ENCODE data around the gene PRPSAP1. TPM values are rescaled to one million over a fixed set of nuclear protein-coding genes. Genes with fewer than 3 reads are reported as not detected.

Gene PRPSAP1
- polyA plus RNA-seq, 3 donors: 45.8 to 58.2 (median 51.2) TPM

- H2AFZ ChIP-seq (ENCODE audit: insufficient read depth, low read depth, low read length, poor library complexity, severe bottlenecking): no peak overlapping the region
- peaks cover 5% of the 10 kb centered on the region for H3K4me1 Mint-ChIP-seq
- H3K27ac ChIP-seq (ENCODE audit: low read depth in 1 of 2, low read length in 2 of 2): no peak overlapping the region
- no peaks in the 10 kb centered on the region for H3K79me2 ChIP-seq (ENCODE audit: insufficient read depth, low read length)
- peaks cover 0 to 2% (median 0%) of the 10 kb centered on the region in 7 donors for H3K9me3 Mint-ChIP-seq
- no peaks in the 10 kb centered on the region for H3K9me3 ChIP-seq (replicated peaks in 1 of 2; ENCODE audit: control insufficient read depth in 1 of 2, insufficient read depth in 1 of 2, low read length in 2 of 2)
- H3K27ac Mint-ChIP-seq: no peak overlapping the region
- 98% methylated on average over 21 of the region's 21 CpGs for WGBS (ENCODE audit: insufficient coverage)
- H3K27me3 ChIP-seq (ENCODE audit: control insufficient read depth in 2 of 2, insufficient read depth in 2 of 2, low read length in 2 of 2): peaks cover 0 to 2% of the 10 kb centered on the region in 2 donors
- TF ChIP-seq CTCF (IDR thresholded peaks at IDR 0.05): no peak
- peaks cover 17% of the 10 kb centered on the region for H4K20me1 ChIP-seq (ENCODE audit: insufficient read depth, low read length)
- H3K36me3 Mint-ChIP-seq: peaks cover 41 to 71% of the 10 kb centered on the region in 2 donors
- DNase-seq: peak in 1 of 3 donors; percentile 4
- H3K36me3 ChIP-seq (replicated peaks in 1 of 2; ENCODE audit: control insufficient read depth in 1 of 2, insufficient read depth in 2 of 2, low read length in 2 of 2): peaks cover 32 to 55% of the 10 kb centered on the region in 2 donors
- H3K4me3 Mint-ChIP-seq: no peak overlapping the region
- peaks cover 0 to 1% (median 0%) of the 10 kb centered on the region in 3 donors for H3K27me3 Mint-ChIP-seq (ENCODE audit: low read depth in 3 of 3)
- H3K4me3 ChIP-seq (replicated peaks in 1 of 3; ENCODE audit: low read depth in 2 of 3, low read length in 3 of 3): no peak overlapping the region
- H3K9ac ChIP-seq (ENCODE audit: insufficient read depth, low read length, poor library complexity, severe bottlenecking): no peak overlapping the region
- H3K4me1 ChIP-seq (ENCODE audit: control insufficient read depth in 1 of 2, insufficient read depth in 2 of 2, low read length in 2 of 2): peaks cover 1 to 2% of the 10 kb centered on the region in 2 donors
- no peak overlapping the region for H3K4me2 ChIP-seq (replicated peaks; ENCODE audit: extremely low read depth, low read length, poor library complexity, severe bottlenecking)
- intact Hi-C loops (cut with micrococcal nuclease): no loop called here
Measured at GRCh38 chr17:76391200-76391715, 37.5 kb upstream of the PRPSAP1 start.

DNA sequence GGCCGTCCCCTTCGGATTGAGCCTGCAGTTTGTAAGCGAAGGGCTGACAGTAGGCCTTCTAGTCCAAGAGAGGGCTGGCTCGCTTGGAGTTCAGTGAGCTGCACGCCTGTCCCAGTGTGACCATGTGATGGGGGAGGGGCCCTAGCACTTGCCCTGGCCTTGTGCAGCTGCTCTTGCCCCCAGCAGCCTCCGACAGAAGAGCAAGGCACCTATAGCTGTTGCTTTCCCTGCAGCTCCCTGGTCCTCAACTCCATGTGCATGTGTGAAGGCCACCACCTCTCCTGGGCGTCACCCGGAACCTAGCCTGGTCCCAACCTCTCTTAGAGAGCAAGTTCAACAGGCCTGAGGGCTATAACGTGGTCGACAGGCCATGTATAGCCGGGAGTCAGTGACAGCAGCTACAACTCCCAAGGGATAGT lies 36.3 kb upstream of the PRPSAP1 start:
- Histone ChIP-seq H3K4me2 (replicated peaks; ENCODE audit: extremely low read depth, low read length, poor library complexity, severe bottlenecking) (no peak overlapping the region), H4K20me1 (ENCODE audit: insufficient read depth, low read length) (peaks cover 27% of the 10 kb centered on the region), H3K4me3 (replicated peaks in 1 of 3; ENCODE audit: low read depth in 2 of 3, low read length in 3 of 3) (no peak overlapping the region), H3K36me3 (replicated peaks in 1 of 2; ENCODE audit: control insufficient read depth in 1 of 2, insufficient read depth in 2 of 2, low read length in 2 of 2) (peaks cover 22 to 43% of the 10 kb centered on the region in 2 donors), H3K4me1 (ENCODE audit: control insufficient read depth in 1 of 2, insufficient read depth in 2 of 2, low read length in 2 of 2) (peaks cover 13 to 14% of the 10 kb centered on the region in 2 donors), H3K79me2 (ENCODE audit: insufficient read depth, low read length) (no peaks in the 10 kb centered on the region), H3K9me3 (replicated peaks in 1 of 2; ENCODE audit: control insufficient read depth in 1 of 2, insufficient read depth in 1 of 2, low read length in 2 of 2) (no peaks in the 10 kb centered on the region), H3K27me3 (ENCODE audit: control insufficient read depth in 2 of 2, insufficient read depth in 2 of 2, low read length in 2 of 2) (peaks cover 0 to 9% of the 10 kb centered on the region in 2 donors), H3K9ac (ENCODE audit: insufficient read depth, low read length, poor library complexity, severe bottlenecking) (no peak overlapping the region), H3K27ac (ENCODE audit: low read depth in 1 of 2, low read length in 2 of 2) (no peak overlapping the region), H2AFZ (ENCODE audit: insufficient read depth, low read depth, low read length, poor library complexity, severe bottlenecking) (no peak overlapping the region)
- H3K9me3 Mint-ChIP-seq: peaks cover 0 to 2% (median 0%) of the 10 kb centered on the region in 7 donors
- no peak overlapping the region for H3K4me3 Mint-ChIP-seq
- peaks cover 2 to 14% (median 6%) of the 10 kb centered on the region in 3 donors for H3K27me3 Mint-ChIP-seq (ENCODE audit: low read depth in 3 of 3)
- no peak for TF ChIP-seq CTCF (IDR thresholded peaks at IDR 0.05)
- H3K36me3 Mint-ChIP-seq: peaks cover 34 to 62% of the 10 kb centered on the region in 2 donors
- H3K4me1 Mint-ChIP-seq: peaks cover 10% of the 10 kb centered on the region
- H3K27ac Mint-ChIP-seq: peak overlapping the region in 1 of 7 donors; percentile 60
- 96% methylated on average over 10 of the region's 11 CpGs for WGBS (ENCODE audit: insufficient coverage)
- DNase-seq: no peak
- intact Hi-C loops (cut with micrococcal nuclease): no loop called here
